A549 (cell line): ENCODE measurements around the gene PNLDC1. TPM values are rescaled to one million over a fixed set of nuclear protein-coding genes. Genes with fewer than 3 reads are reported as not detected.

Experiments used
- ATAC-seq, 2 experiments: fragments of 200-7000 bp in 1 of 2; fragments of >200 bp in 1 of 2; cut with Nextera tagmentation in 1 of 2; cut with Tn5 transposase in 1 of 2; 3 replicates each; pipeline versions ENCODE4 v1.8.0 to v1.9.1; 2018 to 2020; ENCODE audit warnings: mild to moderate bottlenecking in 1 of 2, moderate library complexity in 1 of 2
- CTCF ChIA-PET: fragments of 300-600 bp; sonication (Branson Sonifier 250); formaldehyde crosslinking; extraction: SDS; loops from one replicate; lab custom pipeline; 2021; ENCODE audit warnings: antibody characterized with exemption, inconsistent platforms; lab: Yijun Ruan, JAX
- POLR2A ChIA-PET: fragments of 350-600 bp; formaldehyde crosslinking; extraction: SDS; loops from one replicate; lab custom pipeline; 2021; ENCODE audit warnings: antibody characterized with exemption, inconsistent platforms; lab: Yijun Ruan, JAX
- DNase-seq, 2 experiments: peaks; one replicate each; pipeline versions ENCODE4 v3.0.0 to v3.0.0-alpha.2; 2011 to 2016; ENCODE audit warnings: low read depth in 1 of 2, low spot score in 1 of 2
- FAIRE-seq: peaks from 2 replicates; lab custom pipeline; 2011; peaks lifted over from hg19 to GRCh38; lab: Jason Lieb, UNC
- H3K27ac ChIP-seq, 2 experiments: fragments of >200 bp; sonication (Bioruptor Twin); formaldehyde crosslinking; 3 replicates each; pipeline ENCODE4 v1.5.1; 2016 to 2017
- H3K4me1 ChIP-seq: fragments of >200 bp; sonication (Bioruptor Twin); formaldehyde crosslinking; 3 replicates; pipeline ENCODE4 v1.6.1; 2016
- H3K4me2 ChIP-seq: fragments of >200 bp; sonication (Bioruptor Twin); formaldehyde crosslinking; 3 replicates; pipeline ENCODE4 v1.6.1; 2016
- H3K4me3 ChIP-seq: fragments of >200 bp; sonication (Bioruptor Twin); formaldehyde crosslinking; 3 replicates; pipeline ENCODE4 v1.5.1; 2016
- H3K9me3 ChIP-seq: fragments of >200 bp; sonication (Bioruptor Twin); formaldehyde crosslinking; 3 replicates; pipeline ENCODE4 v1.6.1; 2016
- CBX8 ChIP-seq: fragments of 200-600 bp; sonication (generic); IDR thresholded peaks from 2 replicates; pipeline ENCODE4 v1.6.1; 2016
- CEBPB ChIP-seq, 2 experiments: fragments of >200 bp in 1 of 2; sonication (Bioruptor Twin) in 1 of 2; formaldehyde crosslinking in 1 of 2; IDR thresholded peaks; 2 replicates each; pipeline ENCODE4 v1.6.1; 2012 to 2016
- EHF ChIP-seq: fragments of 250-450 bp; sonication (Bioruptor Pico); IDR thresholded peaks from 2 replicates; pipeline ENCODE4 v1.5.0; 2020; ENCODE audit warnings: mild to moderate bottlenecking
- ESRRA ChIP-seq: fragments of 150-350 bp; IDR thresholded peaks from 2 replicates; pipeline ENCODE4 v1.6.1; 2014; ENCODE audit warnings: mild to moderate bottlenecking, low read length, borderline replicate concordance
- FOSB ChIP-seq: fragments of 250-450 bp; sonication (Bioruptor Pico); IDR thresholded peaks from 2 replicates; pipeline ENCODE4 v1.5.0; 2020; ENCODE audit warnings: mild to moderate bottlenecking, moderate library complexity
- FOSL2 ChIP-seq, 2 experiments: fragments of 450-650 bp in 1 of 2; fragments of >200 bp in 1 of 2; sonication (Bioruptor Twin) in 1 of 2; formaldehyde crosslinking; IDR thresholded peaks; 2 replicates each; pipeline versions ENCODE4 v1.5.0 to v1.6.1; 2016 to 2020; ENCODE audit warnings: mild to moderate bottlenecking in 1 of 2, moderate library complexity in 1 of 2
- HES2 ChIP-seq: fragments of >200 bp; sonication (Bioruptor Twin); formaldehyde crosslinking; IDR thresholded peaks from 2 replicates; pipeline ENCODE4 v1.6.1; 2016
- HMGXB4 ChIP-seq: fragments of 250-450 bp; sonication (Bioruptor Pico); IDR thresholded peaks from 2 replicates; pipeline ENCODE4 v1.5.0; 2021; ENCODE audit warnings: mild to moderate bottlenecking, moderate library complexity, borderline replicate concordance
- HOXB5 ChIP-seq: fragments of 250-450 bp; sonication (Bioruptor Pico); IDR thresholded peaks from 2 replicates; pipeline ENCODE4 v1.5.0; 2020; ENCODE audit warnings: mild to moderate bottlenecking, moderate library complexity
- KDM1A ChIP-seq: fragments of 200-600 bp; sonication (generic); IDR thresholded peaks from 2 replicates; pipeline ENCODE4 v1.6.1; 2016; ENCODE audit warnings: low read depth, mild to moderate bottlenecking
- KDM5A ChIP-seq: fragments of 200-600 bp; sonication (generic); IDR thresholded peaks from 2 replicates; pipeline ENCODE4 v1.6.1; 2016; ENCODE audit warnings: antibody characterized with exemption, mild to moderate bottlenecking
- MAZ ChIP-seq: fragments of 150-350 bp; IDR thresholded peaks from 2 replicates; pipeline ENCODE4 v1.6.1; 2014; ENCODE audit warnings: antibody characterized with exemption, low read depth, low read length, borderline replicate concordance
- PHF8 ChIP-seq: fragments of 200-600 bp; sonication (generic); IDR thresholded peaks from 2 replicates; pipeline ENCODE4 v1.6.1; 2016; ENCODE audit warnings: low read depth, mild to moderate bottlenecking, antibody characterized with exemption, moderate library complexity, borderline replicate concordance
- POLR2AphosphoS2 ChIP-seq: conservative IDR thresholded peaks from 2 replicates; pipeline ENCODE4 v1.6.1; 2012; ENCODE audit warnings: low read length, improper control_type of control experiment, inconsistent platforms
- RCOR1 ChIP-seq: fragments of 150-350 bp; IDR thresholded peaks from 2 replicates; pipeline ENCODE4 v1.6.1; 2014; ENCODE audit warnings: antibody characterized with exemption, low read length, low read depth
- RNF2 ChIP-seq: fragments of 200-600 bp; sonication (generic); IDR thresholded peaks from 2 replicates; pipeline ENCODE4 v1.6.1; 2016; ENCODE audit warnings: low read depth, mild to moderate bottlenecking, antibody characterized with exemption, moderate library complexity, borderline replicate concordance
- SMC3 ChIP-seq: fragments of >200 bp; sonication (Bioruptor Twin); formaldehyde crosslinking; IDR thresholded peaks from 3 replicates; pipeline ENCODE4 v1.6.1; 2018; ENCODE audit warnings: inconsistent platforms
- TP53 ChIP-seq: fragments of 250-450 bp; sonication (Bioruptor Pico); IDR thresholded peaks from 2 replicates; pipeline ENCODE4 v1.5.0; 2021; ENCODE audit warnings: mild to moderate bottlenecking, moderate library complexity
- USF2 ChIP-seq: fragments of 450-650 bp; IDR thresholded peaks from 2 replicates; pipeline ENCODE4 v1.6.1; 2014; ENCODE audit warnings: antibody characterized with exemption
- ZC3H11A ChIP-seq: fragments of 450-650 bp; IDR thresholded peaks from 2 replicates; pipeline ENCODE4 v1.6.1; 2014; ENCODE audit warnings: antibody characterized with exemption, mild to moderate bottlenecking
- WGBS: methylation state at CpG from one replicate; pipeline ENCODE4 v1.1.6; 2017; ENCODE audit errors: missing lambda C conversion rate; 5-methylcytosine and 5-hydroxymethylcytosine counted together
- polyA plus RNA-seq, 4 experiments: library from polyadenylated mRNA; depleted of rRNA in 3 of 4; stranded (reverse); fragments of >200 nt; fragmentation: RNase III in 1 of 4; extraction: RNeasy Plus Mini Kit Qiagen cat#74134 plus additional on column Dnase treatment in 1 of 4; gene quantifications; 2 replicates in 3 of 4; 3 replicates in 1 of 4; pipeline ENCODE4 v1.2.3, GENCODE V29; 2011 to 2017

PNLDC1 gene
- polyA plus RNA-seq, 2 of the 4 experiments (the other 2 are of a cell fraction): 0.09 to 0.13 TPM

- H3K27ac ChIP-seq: no peak overlapping the region
- ChIA-PET POLR2A (no interaction called here), CTCF (interaction anchor here (0.7 to 1.1 kb wide), 2 partner anchors 11 to 931 kb away, joined by 3 read pairs; no protein-coding TSS in a partner anchor)
- TF ChIP-seq MAZ (no peak), CEBPB (IDR thresholded peaks at IDR 0.05) (0 out of 4 replicates have a peak, but pooled peaks of 1 of the 2 experiments have one; percentile 30)
- no peak overlapping the region for H3K4me3 ChIP-seq
- H3K9me3 ChIP-seq: no peaks in the 10 kb centered on the region
- 96% methylated on average over 8 of the region's 8 CpGs for WGBS
- DNase-seq: no peak
- ATAC-seq: no peak
- H3K4me2 ChIP-seq: no peak overlapping the region
- H3K4me1 ChIP-seq: no peaks in the 10 kb centered on the region
- FAIRE-seq: no peak
Measured at GRCh38 chr6:159801935-159802334, 1.9 kb downstream of the PNLDC1 start.

GRCh38 chr6:159804504-159804903 lies 4.4 kb downstream of the PNLDC1 start:
- DNase-seq (no peak), ATAC-seq (no peak), FAIRE-seq (no peak)
- no peaks in the 10 kb centered on the region for H3K9me3 ChIP-seq
- WGBS: 75% methylated on average over 8 of the region's 10 CpGs
- H3K4me3 ChIP-seq: no peak overlapping the region
- H3K27ac ChIP-seq: no peak overlapping the region
- no peaks in the 10 kb centered on the region for H3K4me1 ChIP-seq
- POLR2A ChIA-PET: no interaction called here
- no peak overlapping the region for H3K4me2 ChIP-seq
- CTCF ChIA-PET: no interaction called here
- TF ChIP-seq CBX8 (no peak), TP53 (CRISPR knock-in tag) (no peak), USF2 (no peak), HES2 (no peak), FOSB (CRISPR knock-in tag) (no peak), ESRRA (no peak), CEBPB (IDR thresholded peaks at IDR 0.05) (no peak), HOXB5 (CRISPR knock-in tag) (no peak), MAZ (no peak), KDM5A (no peak), ZC3H11A (no peak), PHF8 (no peak), SMC3 (no peak), HMGXB4 (CRISPR knock-in tag) (no peak), RCOR1 (no peak), RNF2 (no peak), KDM1A (no peak), POLR2AphosphoS2 (no peak), EHF (no peak)

- Histone ChIP-seq H3K9me3 (no peaks in the 10 kb centered on the region), H3K4me1 (no peaks in the 10 kb centered on the region)
- no peak for FAIRE-seq
- 88% methylated on average over 6 of the region's 6 CpGs for WGBS
- TF ChIP-seq FOSL2 (IDR thresholded peaks at IDR 0.05): no peak
- TF ChIP-seq FOSL2 (CRISPR knock-in tag; IDR thresholded peaks at IDR 0.05): no peak
- TF ChIP-seq, all 56 proteins: peak for 0
- Histone ChIP-seq H3K27ac (no peak overlapping the region), H3K4me2 (no peak overlapping the region), H3K4me3 (no peak overlapping the region)
- POLR2A ChIA-PET: interaction anchor here (1.2 kb wide), 1 partner anchor 15 kb away, joined by 3 read pairs; the partner anchor contains the start of gene MRPL18
- CTCF ChIA-PET: interaction anchor here (1.6 kb wide), 1 partner anchor 15 kb away, joined by 4 read pairs; the partner anchor contains the start of gene MRPL18
- DNase-seq (no peak), ATAC-seq (no peak)
Measured at GRCh38 chr6:159805440-159806020, 5.5 kb downstream of the PNLDC1 start.
